AG10803 (cell line): ENCODE data around the gene TMEM250.

Source experiments
- DNase-seq: peaks from one replicate; pipeline ENCODE4 v3.0.0; 2010; ENCODE audit warnings: low read depth
- H3K4me3 ChIP-seq: 2 replicates; pipeline ENCODE4 v1.5.1; 2011; ENCODE audit warnings: mild to moderate bottlenecking, low read length, control low read depth
- TF ChIP-seq, protein P1 (sequence below): conservative IDR thresholded peaks from 2 replicates; pipeline ENCODE4 v1.5.1; 2011; ENCODE audit warnings: mild to moderate bottlenecking, low read length, control low read depth, inconsistent platforms

The TMEM250 gene

DNA sequence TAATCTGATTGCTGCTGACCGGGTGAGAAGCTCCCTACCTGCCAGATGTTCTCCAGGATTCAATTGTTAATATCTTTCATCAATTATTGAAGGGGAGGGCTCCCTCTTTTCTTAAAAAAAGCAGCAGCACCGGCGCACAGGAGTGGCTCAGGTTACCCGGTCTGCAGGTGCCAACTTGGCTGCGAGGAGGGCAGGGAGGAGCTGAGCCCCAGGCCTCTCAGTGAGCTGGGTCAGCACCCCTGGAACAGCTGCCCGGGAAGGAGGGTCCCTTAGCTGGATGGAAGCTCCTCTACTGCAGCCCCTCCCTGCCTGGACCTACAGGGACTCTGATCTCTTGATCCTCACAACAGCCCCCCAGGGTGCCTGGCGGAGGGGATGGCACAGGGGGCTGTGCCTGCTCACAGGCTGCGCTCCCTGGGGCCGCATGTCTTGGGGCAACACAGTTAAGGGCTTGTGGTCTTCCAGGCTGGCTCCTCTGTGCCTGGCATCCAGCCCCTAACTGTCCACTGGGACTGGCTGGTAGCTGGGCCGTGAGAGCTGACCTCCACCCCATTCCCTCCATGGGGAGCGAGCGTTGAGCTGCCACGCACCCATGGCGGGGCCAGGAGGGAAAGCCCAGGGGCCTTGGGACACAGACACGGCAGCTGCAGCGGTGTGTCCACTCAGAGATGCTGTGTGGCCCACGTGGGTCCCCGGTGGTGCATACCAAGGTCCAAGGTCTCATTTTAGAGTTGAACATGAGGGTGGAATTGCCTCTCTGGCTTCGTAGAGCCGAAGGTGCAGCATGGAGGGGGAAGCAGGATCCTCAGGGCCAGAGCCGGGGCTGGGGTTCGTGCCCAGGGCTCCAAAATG lies 28.6 kb upstream of the TMEM250 start:
- no peak for DNase-seq
- TF ChIP-seq, protein P1, sequence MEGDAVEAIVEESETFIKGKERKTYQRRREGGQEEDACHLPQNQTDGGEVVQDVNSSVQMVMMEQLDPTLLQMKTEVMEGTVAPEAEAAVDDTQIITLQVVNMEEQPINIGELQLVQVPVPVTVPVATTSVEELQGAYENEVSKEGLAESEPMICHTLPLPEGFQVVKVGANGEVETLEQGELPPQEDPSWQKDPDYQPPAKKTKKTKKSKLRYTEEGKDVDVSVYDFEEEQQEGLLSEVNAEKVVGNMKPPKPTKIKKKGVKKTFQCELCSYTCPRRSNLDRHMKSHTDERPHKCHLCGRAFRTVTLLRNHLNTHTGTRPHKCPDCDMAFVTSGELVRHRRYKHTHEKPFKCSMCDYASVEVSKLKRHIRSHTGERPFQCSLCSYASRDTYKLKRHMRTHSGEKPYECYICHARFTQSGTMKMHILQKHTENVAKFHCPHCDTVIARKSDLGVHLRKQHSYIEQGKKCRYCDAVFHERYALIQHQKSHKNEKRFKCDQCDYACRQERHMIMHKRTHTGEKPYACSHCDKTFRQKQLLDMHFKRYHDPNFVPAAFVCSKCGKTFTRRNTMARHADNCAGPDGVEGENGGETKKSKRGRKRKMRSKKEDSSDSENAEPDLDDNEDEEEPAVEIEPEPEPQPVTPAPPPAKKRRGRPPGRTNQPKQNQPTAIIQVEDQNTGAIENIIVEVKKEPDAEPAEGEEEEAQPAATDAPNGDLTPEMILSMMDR = no peak
- H3K4me3 ChIP-seq = no peak overlapping the region

DNA sequence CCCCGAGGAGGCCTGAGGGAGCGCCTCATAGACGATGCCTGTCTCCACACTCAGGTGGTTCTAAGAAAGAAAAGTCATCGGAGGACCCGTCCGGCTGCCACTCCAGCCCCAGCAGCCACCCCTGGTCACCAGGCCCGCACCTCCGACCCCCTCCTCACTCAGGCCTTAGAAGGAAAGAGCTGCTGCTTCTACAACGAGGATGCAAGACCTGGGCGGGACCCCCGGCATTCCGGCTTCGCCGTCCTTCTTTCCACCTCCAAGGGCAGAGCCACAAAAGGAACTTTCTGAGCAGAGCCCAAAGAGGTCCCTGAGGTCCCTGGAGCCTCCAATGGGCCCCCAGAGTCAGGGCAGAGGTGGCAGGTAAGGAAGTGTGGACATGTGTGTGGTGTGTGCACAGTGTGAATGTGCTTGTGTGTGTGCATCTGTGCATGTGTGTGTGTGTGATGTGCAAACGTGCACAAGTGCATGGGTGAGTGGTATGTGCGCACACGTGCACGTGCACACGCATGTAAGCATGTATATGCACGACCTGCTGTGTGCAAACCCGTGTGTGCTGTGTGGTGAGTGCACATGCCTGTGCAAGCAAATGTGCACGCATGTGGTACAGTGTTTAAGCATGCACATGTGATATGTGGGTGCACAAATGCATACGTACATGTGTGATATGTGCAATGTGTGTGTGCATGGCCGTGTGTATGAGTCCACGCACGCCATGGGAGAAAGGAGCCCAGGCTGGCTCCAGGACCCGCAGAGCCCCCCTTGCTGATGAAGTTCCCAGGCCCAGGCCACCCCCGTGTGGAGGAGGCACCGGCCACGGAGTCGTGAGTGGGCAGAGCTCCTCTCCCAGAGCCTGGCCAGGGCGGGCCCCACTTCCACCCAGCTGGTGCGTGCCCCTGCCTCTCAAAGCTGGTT lies 27.7 kb upstream of the TMEM250 start:
- no peak for DNase-seq
- H3K4me3 ChIP-seq = no peak overlapping the region
- TF ChIP-seq, protein P1 = no peak

DNA sequence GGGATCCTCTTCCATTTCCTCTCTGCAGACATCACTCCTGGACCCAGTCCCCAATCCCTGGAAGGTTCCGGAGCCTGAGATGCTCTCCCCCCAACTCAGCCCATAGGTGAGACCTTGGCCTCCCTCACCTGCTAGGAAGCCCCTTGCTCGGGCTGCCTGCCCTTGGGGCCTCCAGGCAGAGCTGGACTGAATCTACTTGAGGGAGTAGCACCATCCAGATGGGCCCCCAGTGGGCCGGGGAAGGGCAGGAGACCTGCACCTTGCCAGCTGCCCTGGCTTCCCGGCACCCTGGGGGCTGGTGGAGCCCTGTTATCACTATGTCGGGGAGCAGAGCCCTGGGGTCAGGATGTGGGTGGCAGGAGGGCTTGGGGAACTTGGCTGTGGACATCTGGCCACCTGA lies 26.9 kb upstream of the TMEM250 start:
- TF ChIP-seq, protein P1 = no peak
- no peak for DNase-seq
- H3K4me3 ChIP-seq = no peak overlapping the region

DNA sequence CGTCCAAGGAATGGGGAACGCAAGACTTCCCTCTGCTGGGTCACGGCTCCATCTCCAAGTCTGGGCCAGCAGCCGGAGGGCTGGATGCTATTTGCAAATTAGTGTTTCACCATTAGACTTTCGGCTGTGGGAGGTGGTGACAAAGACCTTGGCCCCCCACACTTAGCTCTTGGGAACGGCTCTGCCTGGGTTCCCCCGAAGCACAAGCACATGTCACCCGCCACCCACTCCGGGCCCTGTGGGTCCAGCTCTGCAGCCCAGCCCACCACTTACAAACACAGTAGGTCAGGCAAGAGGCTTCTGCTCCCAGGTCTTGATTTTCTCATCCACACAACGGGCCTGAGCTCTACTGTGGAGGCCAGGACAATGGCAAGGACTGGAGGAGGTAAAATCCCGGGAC lies 25.8 kb upstream of the TMEM250 start:
- H3K4me3 ChIP-seq = no peak overlapping the region
- no peak for DNase-seq
- TF ChIP-seq, protein P1 = no peak

DNA sequence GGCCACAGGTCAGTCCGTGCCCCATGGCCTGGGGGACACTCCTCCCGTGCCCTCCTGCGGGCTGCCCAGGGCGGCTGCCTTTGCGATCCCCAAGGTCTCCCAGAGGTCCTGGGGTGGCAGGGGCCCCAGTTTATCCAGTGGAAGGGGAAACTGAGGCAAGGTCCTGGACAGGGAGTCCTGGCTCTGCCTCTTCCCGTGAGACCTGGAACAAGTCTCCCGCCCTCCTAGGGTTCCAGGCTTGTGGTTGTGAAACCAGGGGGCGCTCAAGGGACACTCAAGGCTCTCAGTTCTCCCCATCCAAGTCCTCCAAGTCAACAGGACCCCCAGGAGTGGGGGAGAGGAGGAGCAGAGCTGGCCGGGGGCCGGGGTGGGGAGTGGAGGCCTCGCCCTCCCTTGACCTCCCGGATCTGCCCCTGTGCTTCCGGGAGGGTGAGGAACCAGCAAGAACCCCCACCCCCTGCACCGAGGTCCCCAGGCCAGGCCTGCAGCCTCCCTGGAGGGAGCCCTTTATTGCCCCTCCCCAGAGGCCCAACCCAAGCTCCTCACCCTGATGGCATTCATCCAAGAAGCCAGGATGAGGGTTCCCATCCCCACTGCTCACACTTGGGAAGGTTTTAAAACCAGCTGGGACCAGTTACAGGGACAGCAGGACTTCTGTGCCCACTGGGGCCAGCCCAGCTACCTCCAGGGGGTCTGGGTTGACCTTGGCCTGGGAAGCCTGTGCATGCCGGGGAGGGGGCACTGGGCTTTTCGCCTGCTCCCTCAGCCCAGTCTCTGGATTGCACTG lies 24.7 kb upstream of the TMEM250 start:
- TF ChIP-seq, protein P1 = peak; percentile 25
- no peak overlapping the region for H3K4me3 ChIP-seq
- no peak for DNase-seq

DNA sequence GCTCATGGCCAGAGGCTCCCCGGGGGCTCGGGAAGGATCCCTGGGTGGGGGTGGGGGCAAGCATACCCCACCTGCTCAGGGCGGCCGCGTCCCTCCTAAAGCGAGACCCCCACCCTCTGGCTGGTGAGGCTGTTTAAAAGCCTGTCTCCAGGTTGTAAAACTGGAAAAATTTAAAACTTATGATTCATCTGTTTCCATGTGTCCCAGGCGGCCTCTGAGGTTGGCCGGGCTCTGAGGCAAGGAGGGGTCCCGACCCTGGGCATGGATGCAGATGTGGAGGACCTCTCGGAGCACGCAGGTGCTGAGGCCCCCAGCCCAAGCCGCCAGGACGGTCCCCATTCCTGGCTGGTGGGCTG lies 24.2 kb upstream of the TMEM250 start:
- no peak for DNase-seq
- TF ChIP-seq, protein P1 = no peak
- no peak overlapping the region for H3K4me3 ChIP-seq
